ENCODE measurements around the gene TLR6. TPM values are rescaled to one million over a fixed set of nuclear protein-coding genes. Genes with fewer than 3 reads are reported as not detected.

The TLR6 gene
- total and polyA plus RNA-seq, 8 donors: 0.07 to 3.9 (median 0.45) TPM

DNA sequence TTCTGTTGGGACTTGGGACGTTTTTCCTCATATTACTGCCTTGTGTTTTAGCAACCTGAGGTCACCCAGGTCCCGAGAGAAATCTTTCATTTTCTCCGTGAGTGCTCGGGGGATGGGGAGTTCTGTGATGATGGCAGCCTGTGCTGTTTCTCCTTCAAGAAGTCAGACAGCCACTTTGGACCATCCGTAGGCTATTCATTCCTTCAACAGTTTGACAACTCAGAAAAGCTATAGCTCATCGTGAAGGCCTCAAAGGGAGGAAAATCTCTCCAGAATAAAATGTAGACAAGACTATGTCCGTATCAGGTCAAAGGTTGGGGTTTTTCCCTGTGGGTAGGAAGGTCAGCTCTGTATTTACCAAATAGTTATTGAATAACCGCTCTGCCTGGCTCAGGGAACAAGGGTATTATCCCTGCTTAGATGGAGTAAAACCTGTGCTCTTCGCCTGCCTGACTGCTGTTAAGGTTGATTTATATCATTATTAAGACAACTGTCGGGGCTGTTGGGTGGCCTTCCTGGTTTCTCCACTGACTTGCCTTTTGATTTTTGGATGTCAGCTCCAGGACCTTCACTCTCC lies 47.6 kb upstream of the TLR6 start:
- ATAC-seq (peak; percentile 93 to 97 (median 96)), FAIRE-seq (no peak), DNase-seq (peak in 3 of 6 donors; percentile 11 to 48 (median 16))
- Histone ChIP-seq H3K4me1 (peaks cover 14 to 18% (median 15%) of the 10 kb centered on the region in 3 donors), H3K4me3 (no peak overlapping the region), H3K27ac (peak overlapping the region in 2 of 4 donors; percentile 45 to 62), H3K9me3 (no peaks in the 10 kb centered on the region), H3K27me3 (no peaks in the 10 kb centered on the region), H3K36me3 (peaks cover 0 to 11% (median 2%) of the 10 kb centered on the region in 3 donors)
- whole genome bisulfite sequencing, 2 donors: 14 to 16% methylated on average over 10 of the region's 10 CpGs
- TF ChIP-seq, protein P1, sequence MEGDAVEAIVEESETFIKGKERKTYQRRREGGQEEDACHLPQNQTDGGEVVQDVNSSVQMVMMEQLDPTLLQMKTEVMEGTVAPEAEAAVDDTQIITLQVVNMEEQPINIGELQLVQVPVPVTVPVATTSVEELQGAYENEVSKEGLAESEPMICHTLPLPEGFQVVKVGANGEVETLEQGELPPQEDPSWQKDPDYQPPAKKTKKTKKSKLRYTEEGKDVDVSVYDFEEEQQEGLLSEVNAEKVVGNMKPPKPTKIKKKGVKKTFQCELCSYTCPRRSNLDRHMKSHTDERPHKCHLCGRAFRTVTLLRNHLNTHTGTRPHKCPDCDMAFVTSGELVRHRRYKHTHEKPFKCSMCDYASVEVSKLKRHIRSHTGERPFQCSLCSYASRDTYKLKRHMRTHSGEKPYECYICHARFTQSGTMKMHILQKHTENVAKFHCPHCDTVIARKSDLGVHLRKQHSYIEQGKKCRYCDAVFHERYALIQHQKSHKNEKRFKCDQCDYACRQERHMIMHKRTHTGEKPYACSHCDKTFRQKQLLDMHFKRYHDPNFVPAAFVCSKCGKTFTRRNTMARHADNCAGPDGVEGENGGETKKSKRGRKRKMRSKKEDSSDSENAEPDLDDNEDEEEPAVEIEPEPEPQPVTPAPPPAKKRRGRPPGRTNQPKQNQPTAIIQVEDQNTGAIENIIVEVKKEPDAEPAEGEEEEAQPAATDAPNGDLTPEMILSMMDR (IDR thresholded peaks at IDR 0.05): no peak
- intact Hi-C loops (cut with DNase I): loop anchor here in 2 of 3 donors (5.0 to 10.0 kb wide), 2 partner anchors 231 to 233 kb away; no protein-coding TSS in a partner anchor

DNA sequence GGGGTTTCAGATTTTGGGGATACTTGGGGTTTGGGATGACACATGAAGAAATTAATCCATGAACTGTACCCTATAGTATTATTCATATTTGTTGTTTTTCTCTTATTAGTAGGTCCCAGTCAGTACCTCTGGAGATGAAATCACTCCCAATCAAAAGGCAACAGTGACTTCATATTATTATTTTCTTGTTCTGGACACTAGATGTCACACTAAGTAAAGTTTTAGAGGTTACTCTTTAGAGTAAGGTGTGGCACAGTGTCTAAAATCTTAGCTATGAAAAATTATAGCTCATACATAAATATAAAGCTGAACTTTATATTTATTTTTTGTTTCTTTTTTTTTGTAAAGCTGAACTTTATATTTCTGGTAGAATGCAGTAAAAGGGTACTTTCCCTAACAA lies 46.1 kb upstream of the TLR6 start:
- Histone ChIP-seq H3K4me1 (peaks cover 14 to 18% (median 15%) of the 10 kb centered on the region in 3 donors), H3K4me3 (no peak overlapping the region), H3K27me3 (no peaks in the 10 kb centered on the region), H3K27ac (no peak overlapping the region), H3K36me3 (no peaks in the 10 kb centered on the region), H3K9me3 (no peaks in the 10 kb centered on the region)
- DNase-seq: no peak
- peak; percentile 55 to 77 (median 72) for ATAC-seq
- TF ChIP-seq, protein P1 (IDR thresholded peaks at IDR 0.05): peak in 1 of 4 donors; percentile 11
- peak; percentile 94 for FAIRE-seq
- intact Hi-C loops (cut with DNase I): loop anchor here in 2 of 3 donors (5.0 to 10.0 kb wide), 2 partner anchors 232 to 235 kb away; no protein-coding TSS in a partner anchor

DNA sequence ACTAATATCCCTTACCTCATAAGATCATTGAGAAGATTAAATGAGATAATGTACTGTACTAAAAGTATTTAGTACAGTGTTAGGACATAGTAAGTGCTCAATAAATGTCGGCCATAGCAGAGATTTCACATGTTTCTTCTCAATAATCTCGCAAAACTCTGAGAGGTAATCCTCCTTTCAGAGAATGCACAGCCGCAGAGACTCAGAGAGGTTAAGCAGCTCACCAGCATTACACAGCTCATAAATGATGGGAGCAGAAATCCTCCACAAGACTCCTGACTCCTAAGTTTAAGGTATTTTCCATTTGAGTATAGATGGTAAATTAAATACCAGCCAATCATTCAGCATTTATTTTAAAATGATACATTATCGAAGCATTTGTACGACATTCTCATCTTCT lies 45.6 kb upstream of the TLR6 start:
- FAIRE-seq (no peak), ATAC-seq (no peak), DNase-seq (no peak)
- no peak overlapping the region for H3K4me3 ChIP-seq
- H3K4me1 ChIP-seq: peaks cover 14 to 18% (median 15%) of the 10 kb centered on the region in 3 donors
- no peaks in the 10 kb centered on the region for H3K27me3 ChIP-seq
- H3K9me3 ChIP-seq: no peaks in the 10 kb centered on the region
- TF ChIP-seq, protein P1 (IDR thresholded peaks at IDR 0.05): no peak
- H3K27ac ChIP-seq: no peak overlapping the region
- intact Hi-C loops (cut with DNase I): loop anchor here in 2 of 3 donors (5.0 to 10.0 kb wide), 2 partner anchors 233 to 235 kb away; no protein-coding TSS in a partner anchor
- H3K36me3 ChIP-seq: no peaks in the 10 kb centered on the region
- 90 to 92% methylated on average over 5 of the region's 5 CpGs for WGBS, 2 donors

DNA sequence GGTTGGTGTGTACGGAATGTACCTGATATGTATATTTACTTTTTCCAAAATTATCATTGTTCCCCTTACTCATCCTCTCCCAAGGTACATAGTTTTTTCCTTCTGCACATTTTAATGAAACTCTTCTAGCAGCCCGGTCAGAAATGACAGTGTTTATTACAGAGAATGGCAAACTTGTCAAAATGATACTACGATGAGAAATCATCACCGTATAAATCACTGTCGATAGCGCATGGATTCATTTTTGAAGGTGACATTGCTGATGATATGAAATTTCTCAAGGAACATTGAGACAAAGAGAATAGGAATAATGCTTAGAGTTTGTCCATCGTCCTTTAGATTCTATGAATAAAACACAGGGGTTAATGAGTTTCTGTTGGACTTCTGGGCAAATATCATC lies 41.6 kb upstream of the TLR6 start:
- DNase-seq (no peak), ATAC-seq (no peak), FAIRE-seq (no peak)
- H3K27me3 ChIP-seq: no peaks in the 10 kb centered on the region
- H3K27ac ChIP-seq: no peak overlapping the region
- 92% methylated on average over 7 of the region's 7 CpGs for WGBS, 2 donors
- TF ChIP-seq, protein P1 (IDR thresholded peaks at IDR 0.05): no peak
- H3K36me3 ChIP-seq: peaks cover 0 to 10% (median 0%) of the 10 kb centered on the region in 3 donors
- intact Hi-C loops (cut with DNase I): no loop called here
- no peak overlapping the region for H3K4me3 ChIP-seq
- peaks cover 0 to under 1% (median 0%) of the 10 kb centered on the region in 3 donors for H3K4me1 ChIP-seq
- no peaks in the 10 kb centered on the region for H3K9me3 ChIP-seq

DNA sequence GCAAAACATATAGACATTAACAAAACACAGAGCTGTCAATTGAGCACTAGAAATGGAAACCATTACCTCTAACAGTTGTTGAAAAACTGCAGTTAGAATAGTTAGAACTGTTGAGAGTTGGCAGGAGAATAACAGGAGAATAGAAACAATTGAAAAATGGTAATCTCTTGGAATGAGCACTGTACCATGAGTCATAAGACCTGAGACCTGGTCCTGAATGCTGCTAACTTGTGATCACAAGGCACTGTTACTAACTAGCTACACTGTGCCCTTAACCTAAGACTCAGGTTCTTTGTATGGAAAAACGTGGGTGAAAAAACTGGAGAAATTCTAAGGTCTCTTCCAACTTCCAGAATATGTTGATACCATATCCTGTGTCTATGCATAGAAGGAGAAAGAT lies 40.3 kb upstream of the TLR6 start:
- no peak for FAIRE-seq
- Histone ChIP-seq H3K4me1 (no peaks in the 10 kb centered on the region), H3K27ac (no peak overlapping the region), H3K4me3 (no peak overlapping the region), H3K9me3 (no peaks in the 10 kb centered on the region), H3K27me3 (no peaks in the 10 kb centered on the region), H3K36me3 (peaks cover 0 to 22% (median 0%) of the 10 kb centered on the region in 3 donors)
- WGBS, 2 donors: 75 to 79% methylated on average over 1 of the region's 1 CpG
- TF ChIP-seq, protein P1 (IDR thresholded peaks at IDR 0.05): no peak
- ATAC-seq: no peak
- intact Hi-C loops (cut with DNase I): no loop called here
- DNase-seq: no peak

Measured in pancreas (tissue), 10 donors.